GM06990 (cell line): ENCODE measurements around the gene ATOH1.

Source experiments
- DNase-seq: peaks from one replicate; pipeline ENCODE4 v3.0.0-alpha.2; 2011; ENCODE audit not compliant: insufficient read length; ENCODE audit errors: extremely low read depth
- H3K27me3 ChIP-seq: replicated peaks from 2 replicates; pipeline ENCODE4 v1.6.0; 2011; ENCODE audit warnings: low read length; ENCODE audit not compliant: control insufficient read depth, insufficient read depth
- H3K36me3 ChIP-seq: 2 replicates; pipeline ENCODE4 v1.5.1; 2011; ENCODE audit warnings: low read length; ENCODE audit not compliant: control insufficient read depth, insufficient read depth
- H3K4me3 ChIP-seq: replicated peaks from 2 replicates; pipeline ENCODE4 v1.5.1; 2011; ENCODE audit warnings: low read depth, mild to moderate bottlenecking, control low read depth, low read length
- TF ChIP-seq, protein P1 (sequence below): IDR thresholded peaks from 2 replicates; pipeline ENCODE4 v1.5.1; 2011; ENCODE audit warnings: low read length, control low read depth, mild to moderate bottlenecking, inconsistent platforms; ENCODE audit not compliant: insufficient read depth, poor library complexity, severe bottlenecking

The ATOH1 gene

DNA sequence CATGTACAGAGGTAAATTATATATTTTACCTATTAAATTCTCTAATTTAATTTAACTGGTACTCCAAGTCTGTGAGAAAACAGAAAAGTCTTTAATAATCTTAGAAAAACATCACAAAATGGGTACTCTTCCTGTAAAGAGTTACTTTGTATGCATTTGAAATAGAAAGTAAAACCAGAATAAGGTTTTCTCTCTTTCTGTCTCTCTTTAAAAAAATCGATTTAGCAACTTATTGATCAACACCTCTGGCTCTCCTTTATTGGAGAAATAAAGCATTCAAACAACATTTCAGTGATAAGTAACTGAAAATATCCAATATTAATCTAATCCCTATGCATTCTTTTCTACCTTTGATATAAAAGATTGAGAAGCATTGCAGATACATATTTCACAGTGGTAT is 27.4 kb downstream of the ATOH1 start:
- TF ChIP-seq, protein P1, sequence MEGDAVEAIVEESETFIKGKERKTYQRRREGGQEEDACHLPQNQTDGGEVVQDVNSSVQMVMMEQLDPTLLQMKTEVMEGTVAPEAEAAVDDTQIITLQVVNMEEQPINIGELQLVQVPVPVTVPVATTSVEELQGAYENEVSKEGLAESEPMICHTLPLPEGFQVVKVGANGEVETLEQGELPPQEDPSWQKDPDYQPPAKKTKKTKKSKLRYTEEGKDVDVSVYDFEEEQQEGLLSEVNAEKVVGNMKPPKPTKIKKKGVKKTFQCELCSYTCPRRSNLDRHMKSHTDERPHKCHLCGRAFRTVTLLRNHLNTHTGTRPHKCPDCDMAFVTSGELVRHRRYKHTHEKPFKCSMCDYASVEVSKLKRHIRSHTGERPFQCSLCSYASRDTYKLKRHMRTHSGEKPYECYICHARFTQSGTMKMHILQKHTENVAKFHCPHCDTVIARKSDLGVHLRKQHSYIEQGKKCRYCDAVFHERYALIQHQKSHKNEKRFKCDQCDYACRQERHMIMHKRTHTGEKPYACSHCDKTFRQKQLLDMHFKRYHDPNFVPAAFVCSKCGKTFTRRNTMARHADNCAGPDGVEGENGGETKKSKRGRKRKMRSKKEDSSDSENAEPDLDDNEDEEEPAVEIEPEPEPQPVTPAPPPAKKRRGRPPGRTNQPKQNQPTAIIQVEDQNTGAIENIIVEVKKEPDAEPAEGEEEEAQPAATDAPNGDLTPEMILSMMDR = no peak
- Histone ChIP-seq H3K27me3 (no peaks in the 10 kb centered on the region), H3K36me3 (no peaks in the 10 kb centered on the region)

DNA sequence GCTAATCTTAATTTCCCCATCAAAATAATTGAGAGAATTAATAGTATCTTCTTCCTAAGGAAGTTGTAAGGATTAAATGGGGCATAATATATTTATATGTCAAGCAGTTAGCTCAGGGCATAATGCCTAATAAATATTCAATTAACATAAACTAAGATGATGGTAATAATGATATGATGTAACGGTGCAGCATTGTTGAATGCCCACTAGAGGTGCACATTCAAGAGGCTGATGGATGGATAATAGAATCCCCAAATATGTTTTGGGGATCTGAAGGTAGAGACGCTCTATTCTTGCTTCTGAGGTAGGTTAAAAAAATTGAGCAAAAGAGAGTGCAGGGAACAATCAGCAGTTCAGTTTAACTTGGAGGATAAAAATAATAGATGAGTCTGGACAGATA is 37.1 kb downstream of the ATOH1 start:
- TF ChIP-seq, protein P1 = peak; percentile 25
- Histone ChIP-seq H3K4me3 (no peak overlapping the region), H3K27me3 (no peaks in the 10 kb centered on the region), H3K36me3 (no peaks in the 10 kb centered on the region)
- no peak for DNase-seq

More for the DNA sequence above, 27.4 kb downstream of the ATOH1 start:
- DNase-seq = no peak
- no peak overlapping the region for H3K4me3 ChIP-seq

DNA sequence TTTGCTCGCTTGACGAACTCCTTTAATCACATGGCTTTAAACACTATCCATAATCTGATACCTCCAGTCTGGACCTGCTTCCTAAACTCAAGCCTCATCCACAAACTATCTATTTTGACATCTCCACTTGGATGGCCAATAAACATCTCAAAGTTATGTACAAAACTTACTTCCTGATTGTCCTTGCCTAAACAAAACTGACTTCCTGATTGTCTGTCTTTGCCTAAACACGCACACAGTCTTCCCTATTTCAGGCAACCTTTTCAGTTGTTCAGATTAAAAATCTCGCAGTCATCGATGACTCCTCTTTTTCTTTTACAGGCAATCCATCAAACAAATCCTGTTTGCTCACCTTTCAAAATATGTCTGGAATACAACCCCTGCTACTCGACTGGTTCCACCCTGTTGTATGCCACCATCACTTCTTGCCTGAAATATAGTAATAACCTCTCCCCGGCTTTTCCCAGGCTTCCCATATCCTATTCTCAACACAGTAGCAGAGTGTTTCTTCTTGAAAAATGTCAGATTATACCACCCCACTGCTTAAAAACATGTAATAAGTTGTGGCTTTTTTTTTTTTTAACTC is 39.0 kb downstream of the ATOH1 start:
- H3K36me3 ChIP-seq = no peaks in the 10 kb centered on the region
- H3K27me3 ChIP-seq = no peaks in the 10 kb centered on the region
- DNase-seq = no peak
- no peak overlapping the region for H3K4me3 ChIP-seq
- TF ChIP-seq, protein P1 = no peak

DNA sequence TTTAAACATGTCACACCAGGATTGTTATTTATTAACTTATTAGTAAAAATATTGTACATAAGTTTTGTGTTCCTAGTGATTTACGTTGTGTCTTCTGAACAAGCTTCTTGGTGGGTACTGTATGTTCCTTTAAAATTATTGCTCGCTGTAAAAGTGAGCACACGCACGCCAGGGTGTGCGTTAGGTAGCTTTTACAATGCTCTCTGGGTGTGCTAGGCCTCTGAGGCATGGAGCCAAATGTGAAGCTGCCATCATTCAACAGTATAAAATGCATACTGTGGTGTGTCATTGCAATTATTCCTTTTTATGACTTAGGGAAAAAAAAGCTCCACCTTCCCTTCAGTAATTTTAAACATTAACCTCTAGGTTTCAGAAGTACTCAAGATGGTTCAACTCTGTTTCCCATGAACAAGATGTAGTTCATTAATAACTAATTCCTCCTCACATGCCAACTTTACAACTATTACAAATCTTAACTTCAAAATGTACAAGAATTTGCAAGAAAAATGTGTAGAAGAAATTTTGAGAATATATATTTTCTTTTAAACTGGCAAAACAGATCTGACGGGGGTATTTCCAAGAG is 42.4 kb downstream of the ATOH1 start:
- H3K36me3 ChIP-seq = no peaks in the 10 kb centered on the region
- TF ChIP-seq, protein P1 = no peak
- no peak overlapping the region for H3K4me3 ChIP-seq
- DNase-seq = no peak
- no peaks in the 10 kb centered on the region; the same call in 1 of the 2 replicates for H3K27me3 ChIP-seq

DNA sequence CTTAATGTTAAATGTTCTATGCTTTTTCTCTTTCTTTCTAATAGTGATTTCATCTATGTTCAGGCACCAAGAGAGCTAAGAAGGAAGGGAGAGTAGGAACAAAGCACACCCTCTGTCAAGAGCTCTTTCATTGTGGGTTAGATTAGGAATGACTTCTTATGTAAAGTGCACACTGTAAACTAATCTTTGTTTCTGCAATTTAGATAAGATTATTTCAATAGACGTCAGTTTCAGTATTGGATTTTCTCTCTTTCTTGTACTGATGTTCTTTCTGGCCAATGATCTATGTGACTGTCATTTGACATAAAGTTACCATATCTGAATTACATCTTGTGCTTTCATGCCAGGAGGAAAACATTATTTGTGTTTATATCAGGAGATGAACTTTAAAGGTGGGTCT is 48.2 kb downstream of the ATOH1 start:
- H3K4me3 ChIP-seq = no peak overlapping the region

More for the DNA sequence above, 48.2 kb downstream of the ATOH1 start:
- no peak for DNase-seq
- no peaks in the 10 kb centered on the region; the same call in 1 of the 2 replicates for H3K27me3 ChIP-seq
- TF ChIP-seq, protein P1 = no peak
- no peaks in the 10 kb centered on the region for H3K36me3 ChIP-seq
